ENCODE results near the gene CINP. TPM values are rescaled to one million over a fixed set of nuclear protein-coding genes. Genes with fewer than 3 reads are reported as not detected.
"Not testable (repeated sequence)": the region's sequence is repeated elsewhere in the genome, so short reads cannot be mapped to it uniquely, and the experiment has no call there.

CINP gene
- total and polyA plus RNA-seq, 12 donors: 38.3 to 92.6 (median 41.7) TPM

DNA sequence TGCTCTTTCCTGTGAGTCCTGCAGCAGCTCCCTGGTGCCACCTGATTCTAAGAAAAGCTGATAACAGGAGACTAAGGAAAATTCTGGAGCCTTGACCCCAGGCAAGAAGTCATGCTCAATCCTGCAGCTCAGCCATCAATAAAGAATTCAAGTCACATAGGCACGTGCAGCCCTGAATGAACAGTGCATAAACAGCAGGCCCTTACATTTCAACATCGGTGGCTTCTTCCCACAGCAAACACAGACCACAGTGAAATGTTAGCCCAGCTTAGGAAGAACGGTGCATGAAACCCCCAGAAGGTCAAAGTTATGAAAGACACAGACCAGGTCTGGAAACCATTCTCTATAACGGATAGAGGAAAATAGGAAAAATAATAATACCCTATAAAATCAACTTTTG lies 10.5 kb downstream of the CINP start:
- no peak for DNase-seq
- Histone ChIP-seq H3K27me3 (no peaks in the 10 kb centered on the region), H3K9me3 (replicated peaks in 1 of 3) (no peaks in the 10 kb centered on the region), H3K4me3 (no peak overlapping the region), H3K27ac (peak overlapping the region in 2 of 5 donors; percentile 6 to 53), H3K4me1 (replicated peaks in 1 of 2) (no peaks in the 10 kb centered on the region), H3K36me3 (replicated peaks in 1 of 2) (peaks cover 0 to 73% of the 10 kb centered on the region in 2 donors)
- TF ChIP-seq POLR2A (IDR thresholded peaks at IDR 0.05): no peak
- TF ChIP-seq, protein P1, sequence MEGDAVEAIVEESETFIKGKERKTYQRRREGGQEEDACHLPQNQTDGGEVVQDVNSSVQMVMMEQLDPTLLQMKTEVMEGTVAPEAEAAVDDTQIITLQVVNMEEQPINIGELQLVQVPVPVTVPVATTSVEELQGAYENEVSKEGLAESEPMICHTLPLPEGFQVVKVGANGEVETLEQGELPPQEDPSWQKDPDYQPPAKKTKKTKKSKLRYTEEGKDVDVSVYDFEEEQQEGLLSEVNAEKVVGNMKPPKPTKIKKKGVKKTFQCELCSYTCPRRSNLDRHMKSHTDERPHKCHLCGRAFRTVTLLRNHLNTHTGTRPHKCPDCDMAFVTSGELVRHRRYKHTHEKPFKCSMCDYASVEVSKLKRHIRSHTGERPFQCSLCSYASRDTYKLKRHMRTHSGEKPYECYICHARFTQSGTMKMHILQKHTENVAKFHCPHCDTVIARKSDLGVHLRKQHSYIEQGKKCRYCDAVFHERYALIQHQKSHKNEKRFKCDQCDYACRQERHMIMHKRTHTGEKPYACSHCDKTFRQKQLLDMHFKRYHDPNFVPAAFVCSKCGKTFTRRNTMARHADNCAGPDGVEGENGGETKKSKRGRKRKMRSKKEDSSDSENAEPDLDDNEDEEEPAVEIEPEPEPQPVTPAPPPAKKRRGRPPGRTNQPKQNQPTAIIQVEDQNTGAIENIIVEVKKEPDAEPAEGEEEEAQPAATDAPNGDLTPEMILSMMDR (IDR thresholded peaks at IDR 0.05): no peak
- intact Hi-C loops (cut with DNase I): no loop called here
- 78 to 87% (median 84%) methylated on average over 4 of the region's 4 CpGs for WGBS, 4 donors

DNA sequence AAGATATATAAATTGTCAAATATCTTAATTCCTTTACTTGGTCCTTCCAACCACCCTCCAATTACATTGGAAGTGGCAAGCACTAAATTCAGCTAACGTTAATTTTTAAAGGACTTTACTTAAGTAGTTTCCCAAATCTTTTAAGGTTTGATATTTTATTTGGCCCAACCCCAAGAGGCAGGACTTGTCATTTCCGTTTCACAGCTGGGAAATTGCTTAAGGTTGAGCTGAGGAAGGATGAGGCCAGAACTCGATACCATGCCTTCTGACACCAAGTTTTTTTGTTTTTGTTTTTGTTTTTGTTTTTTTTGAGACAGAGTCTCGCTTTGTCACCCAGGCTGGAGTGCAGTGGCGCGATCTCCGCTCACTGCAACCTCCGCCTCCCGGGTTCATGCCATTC lies 11.1 kb downstream of the CINP start:
- H3K4me1 ChIP-seq (replicated peaks in 1 of 2); H3K27me3 ChIP-seq; H3K9me3 ChIP-seq (replicated peaks in 1 of 3); DNase-seq; H3K4me3 ChIP-seq; intact Hi-C loops (cut with DNase I): not testable (repeated sequence)
- Histone ChIP-seq H3K27ac (peak overlapping the region in 2 of 5 donors; percentile 41 to 68), H3K36me3 (replicated peaks in 1 of 2) (peaks cover 0 to 73% of the 10 kb centered on the region in 2 donors)
- WGBS, 4 donors: 64 to 70% (median 67%) methylated on average over 9 of the region's 9 CpGs

DNA sequence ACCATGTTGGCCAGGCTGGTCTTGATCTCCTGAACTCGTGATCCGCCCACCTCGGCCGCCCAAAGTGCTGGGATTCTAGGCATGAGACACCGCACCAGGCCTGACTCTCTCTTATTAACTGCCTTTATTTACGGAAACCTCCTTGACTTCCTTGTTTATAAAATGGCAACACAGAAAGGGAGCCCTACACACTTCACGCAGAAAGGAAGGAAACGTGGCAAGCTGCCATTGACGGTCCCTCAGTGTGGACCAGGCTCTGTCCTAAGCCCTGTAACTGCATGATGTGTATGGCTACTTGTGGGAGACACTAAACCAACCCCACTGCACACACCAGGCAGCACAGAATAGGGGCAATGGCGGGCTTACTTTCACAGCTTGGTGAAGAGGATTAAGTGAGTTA lies 11.7 kb downstream of the CINP start:
- peak in 4 of 7 donors; percentile 23 to 60 (median 30) for DNase-seq
- Histone ChIP-seq H3K9me3 (replicated peaks in 1 of 3) (no peaks in the 10 kb centered on the region), H3K36me3 (replicated peaks in 1 of 2) (peaks cover 0 to 73% of the 10 kb centered on the region in 2 donors), H3K27ac (peak overlapping the region in 2 of 5 donors; percentile 41 to 68), H3K4me3 (no peak overlapping the region), H3K4me1 (replicated peaks in 1 of 2) (no peaks in the 10 kb centered on the region), H3K27me3 (no peaks in the 10 kb centered on the region)
- intact Hi-C loops (cut with DNase I): no loop called here
- no peak for TF ChIP-seq POLR2A (IDR thresholded peaks at IDR 0.05)
- TF ChIP-seq, protein P1 (IDR thresholded peaks at IDR 0.05): no peak
- 80 to 83% (median 82%) methylated on average over 8 to 10 of the region's 10 CpGs for WGBS, 4 donors

DNA sequence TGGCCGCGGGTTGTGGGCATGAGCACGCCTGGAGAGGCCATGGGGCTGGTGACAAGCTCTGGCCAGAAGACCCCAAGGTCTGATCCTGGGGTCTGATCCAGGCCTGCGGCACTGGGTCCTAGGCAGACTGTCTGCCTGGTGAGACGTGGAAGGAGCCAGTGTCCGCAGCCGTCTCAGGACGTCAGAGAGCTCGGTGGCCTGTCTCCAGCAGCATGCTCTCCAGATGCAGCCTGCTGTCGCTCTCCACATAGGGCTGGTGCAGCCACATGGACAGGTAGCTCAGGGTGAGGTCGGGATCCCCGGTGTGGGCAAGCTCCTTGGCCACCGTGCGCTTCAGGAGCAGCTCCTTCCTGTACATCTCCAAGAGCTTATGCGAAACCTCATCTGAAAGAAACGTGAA lies 14.3 kb downstream of the CINP start:
- intact Hi-C loops (cut with DNase I): no loop called here
- DNase-seq: no peak
- WGBS, 4 donors: 89 to 93% (median 92%) methylated on average over 10 to 16 of the region's 16 CpGs

DNA sequence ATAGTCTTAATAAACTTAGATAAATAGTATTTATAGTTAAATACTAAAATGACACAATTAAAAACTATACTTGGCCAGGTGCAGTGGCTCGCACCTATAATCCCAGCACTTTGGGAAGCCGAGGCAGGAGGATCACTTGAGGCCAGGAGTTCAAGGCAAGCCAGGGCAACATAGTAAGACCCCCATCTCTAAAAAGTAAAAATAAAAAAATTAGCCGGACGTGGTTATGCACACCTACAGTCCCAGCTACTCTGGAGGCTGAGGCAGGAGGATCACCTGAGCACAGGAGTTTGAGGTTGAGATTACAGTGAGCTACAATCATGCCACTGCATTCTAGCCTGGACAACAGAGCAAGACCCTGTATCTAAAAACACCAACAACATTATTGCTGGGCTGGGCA lies 16.0 kb downstream of the CINP start:
- Histone ChIP-seq H3K36me3 (replicated peaks in 1 of 2) (peaks cover 0 to 69% of the 10 kb centered on the region in 2 donors), H3K27me3 (no peaks in the 10 kb centered on the region), H3K27ac (no peak overlapping the region), H3K9me3 (replicated peaks in 1 of 3) (no peaks in the 10 kb centered on the region), H3K4me3 (no peak overlapping the region), H3K4me1 (replicated peaks in 1 of 2) (no peaks in the 10 kb centered on the region)
- 94 to 97% (median 95%) methylated on average over 4 of the region's 4 CpGs for WGBS, 4 donors
- no peak for DNase-seq
- intact Hi-C loops (cut with DNase I): no loop called here
- no peak for TF ChIP-seq POLR2A (IDR thresholded peaks at IDR 0.05)
- TF ChIP-seq, protein P1 (IDR thresholded peaks at IDR 0.05): no peak

More for the DNA sequence above, 14.3 kb downstream of the CINP start:
- TF ChIP-seq, protein P1 (IDR thresholded peaks at IDR 0.05): no peak
- TF ChIP-seq POLR2A (IDR thresholded peaks at IDR 0.05): no peak
- Histone ChIP-seq H3K4me1 (replicated peaks in 1 of 2) (no peaks in the 10 kb centered on the region), H3K36me3 (replicated peaks in 1 of 2) (peaks cover 0 to 66% of the 10 kb centered on the region in 2 donors), H3K27me3 (no peaks in the 10 kb centered on the region), H3K27ac (no peak overlapping the region), H3K9me3 (replicated peaks in 1 of 3) (no peaks in the 10 kb centered on the region), H3K4me3 (no peak overlapping the region)
